Peyer's patch (tissue), 4 donors: Measurements from ENCODE around the gene HAPLN2.

Experiments used
- CTCF ChIP-seq, 6 experiments: fragments of 450-650 bp in 4 of 6; fragments of 200-600 bp in 2 of 6; sonication (generic) in 1 of 6; IDR thresholded peaks; one replicate each; pipeline ENCODE4 v1.5.1; 2017 to 2019; ENCODE audit warnings: antibody characterized with exemption in 6 of 6, mild to moderate bottlenecking in 3 of 6, moderate library complexity in 1 of 6
- POLR2A ChIP-seq, 2 donors: fragments of 450-650 bp; IDR thresholded peaks; one replicate each; pipeline ENCODE4 v1.5.1; 2017; ENCODE audit warnings: antibody characterized with exemption in 2 of 2, mild to moderate bottlenecking in 2 of 2, moderate library complexity in 2 of 2

DNA sequence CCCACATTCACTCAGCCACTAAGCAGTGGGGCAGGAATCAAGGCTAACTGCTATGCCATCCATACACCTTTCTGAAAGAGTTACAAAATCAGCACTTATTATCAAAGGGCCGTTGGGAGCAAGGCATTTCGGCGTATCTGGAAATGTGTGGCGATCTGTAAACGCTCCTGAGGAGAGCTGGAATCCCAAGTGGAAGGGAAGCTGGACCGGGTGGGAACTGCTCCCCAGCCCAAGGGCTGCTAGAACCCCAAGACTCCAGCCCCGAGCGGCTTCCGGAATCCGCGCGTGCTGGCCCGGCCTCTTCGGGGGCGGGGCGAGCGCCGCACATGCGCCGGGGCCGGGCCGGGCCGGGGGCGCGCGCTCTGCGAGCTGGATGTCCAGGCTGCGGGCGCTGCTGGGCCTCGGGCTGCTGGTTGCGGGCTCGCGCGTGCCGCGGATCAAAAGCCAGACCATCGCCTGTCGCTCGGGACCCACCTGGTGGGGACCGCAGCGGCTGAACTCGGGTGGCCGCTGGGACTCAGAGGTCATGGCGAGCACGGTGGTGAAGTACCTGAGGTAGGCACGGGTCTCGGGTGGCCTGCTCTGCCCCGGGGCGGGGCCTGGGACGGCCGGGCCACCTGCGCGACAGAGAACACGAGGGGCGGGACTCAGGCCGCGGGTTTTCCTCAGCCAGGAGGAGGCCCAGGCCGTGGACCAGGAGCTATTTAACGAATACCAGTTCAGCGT, 27.6 kb upstream of the HAPLN2 start, which contains the start of gene NAXE:
- TF ChIP-seq CTCF (IDR thresholded peaks at IDR 0.05) (no peak), POLR2A (IDR thresholded peaks at IDR 0.05) (peak; percentile 75 to 81)
